Stimulated activated memory B cell treated with anti-CD40 and anti-IgM and Interleukin-4, amounts not matched to agents 10 μg/mL and 1 μg/mL and 100 μg/mL, for 72 hours (primary cell): Measurements from ENCODE around the gene CLSTN2.

Source experiments
- ATAC-seq: fragments of 150-1000 bp; cut with Tn5 transposase; 2 replicates; pipeline ENCODE4 v1.10.0; 2021
- H3K27ac Mint-ChIP-seq: one replicate; pipeline ENCODE4 v1.8.0; 2022; ENCODE audit warnings: mild to moderate bottlenecking, mixed read lengths
- H3K27me3 Mint-ChIP-seq: one replicate; pipeline ENCODE4 v1.8.0; 2022; ENCODE audit warnings: mixed read lengths
- H3K36me3 Mint-ChIP-seq: one replicate; pipeline ENCODE4 v1.8.0; 2022; ENCODE audit warnings: mixed read lengths
- H3K4me1 Mint-ChIP-seq: one replicate; pipeline ENCODE4 v1.8.0; 2022; ENCODE audit warnings: mixed read lengths
- H3K4me3 Mint-ChIP-seq: one replicate; pipeline ENCODE4 v1.8.0; 2022; ENCODE audit warnings: mild to moderate bottlenecking, moderate library complexity, mixed read lengths
- H3K9me3 Mint-ChIP-seq: one replicate; pipeline ENCODE4 v1.8.0; 2022; ENCODE audit warnings: mixed read lengths

The CLSTN2 gene

DNA sequence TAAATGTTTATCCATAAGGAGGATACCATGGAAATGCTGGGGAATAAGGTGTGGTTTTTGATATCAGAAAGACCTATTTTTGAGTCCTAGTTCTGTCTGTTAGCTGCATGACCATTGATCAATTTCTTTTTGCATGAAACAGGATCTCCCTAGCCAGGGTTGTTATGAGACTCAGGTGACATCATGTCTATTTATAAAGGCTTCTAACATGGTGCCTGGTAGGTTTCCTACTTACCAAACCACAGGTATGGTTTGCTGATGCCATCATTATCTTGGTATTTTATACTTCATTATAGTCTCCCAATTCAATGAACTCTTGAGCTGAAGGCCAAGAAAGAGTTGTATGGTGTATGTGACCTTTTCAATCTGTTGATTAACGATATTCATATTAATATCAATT lies 144.0 kb downstream of the CLSTN2 start:
- H3K4me1 Mint-ChIP-seq: no peaks in the 10 kb centered on the region
- no peak overlapping the region for H3K27ac Mint-ChIP-seq
- H3K9me3 Mint-ChIP-seq: no peaks in the 10 kb centered on the region
- no peaks in the 10 kb centered on the region for H3K36me3 Mint-ChIP-seq
- H3K27me3 Mint-ChIP-seq: peaks cover 8% of the 10 kb centered on the region
- no peak for ATAC-seq
- H3K4me3 Mint-ChIP-seq: no peak overlapping the region

DNA sequence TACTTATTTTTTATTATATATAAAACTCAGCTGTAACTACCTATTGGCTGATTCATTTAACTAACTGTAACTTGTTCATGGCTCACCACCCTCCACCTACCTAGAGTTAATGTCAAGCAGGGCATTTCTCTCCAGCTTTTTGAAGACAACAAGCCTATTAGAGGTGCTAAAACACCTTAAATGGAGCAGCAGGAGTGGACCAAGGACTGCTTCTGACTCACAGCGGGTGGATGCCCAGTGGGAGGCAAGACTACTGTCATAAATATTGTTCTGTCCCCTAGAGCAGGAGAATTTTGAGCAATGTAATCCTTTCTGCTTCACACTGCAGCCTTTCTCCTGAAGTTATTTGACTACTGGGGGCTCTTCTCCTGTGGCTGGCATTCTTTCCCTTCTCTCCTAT lies 146.9 kb downstream of the CLSTN2 start:
- H3K4me1 Mint-ChIP-seq: no peaks in the 10 kb centered on the region

DNA sequence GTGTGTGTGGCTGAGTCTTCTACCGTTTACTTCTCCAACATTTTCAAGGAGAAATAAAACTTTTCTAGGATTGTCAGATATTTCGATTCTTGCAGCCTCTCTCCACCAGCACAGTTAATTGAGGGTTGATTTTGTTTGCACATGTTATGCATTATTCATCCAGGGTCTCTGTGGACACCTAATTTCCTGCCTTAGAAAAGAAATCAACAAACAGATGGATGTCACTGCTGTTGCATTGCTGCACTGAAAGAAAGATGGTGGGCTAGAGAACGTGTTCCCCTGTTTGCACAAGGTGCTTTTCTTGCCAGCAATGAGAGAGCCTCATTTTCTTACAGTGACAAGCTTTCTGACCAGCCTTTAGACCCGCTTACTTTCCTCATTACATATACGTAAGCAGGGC lies 150.0 kb downstream of the CLSTN2 start:
- H3K36me3 Mint-ChIP-seq: no peaks in the 10 kb centered on the region
- no peaks in the 10 kb centered on the region for H3K4me1 Mint-ChIP-seq
- no peak overlapping the region for H3K27ac Mint-ChIP-seq
- no peaks in the 10 kb centered on the region for H3K9me3 Mint-ChIP-seq
- no peak for ATAC-seq
- H3K27me3 Mint-ChIP-seq: no peaks in the 10 kb centered on the region
- no peak overlapping the region for H3K4me3 Mint-ChIP-seq

More for the DNA sequence above, 146.9 kb downstream of the CLSTN2 start:
- Mint-ChIP-seq H3K4me3 (no peak overlapping the region), H3K9me3 (no peaks in the 10 kb centered on the region), H3K27me3 (peaks cover under 1% of the 10 kb centered on the region), H3K27ac (no peak overlapping the region), H3K36me3 (no peaks in the 10 kb centered on the region)
- ATAC-seq: no peak

DNA sequence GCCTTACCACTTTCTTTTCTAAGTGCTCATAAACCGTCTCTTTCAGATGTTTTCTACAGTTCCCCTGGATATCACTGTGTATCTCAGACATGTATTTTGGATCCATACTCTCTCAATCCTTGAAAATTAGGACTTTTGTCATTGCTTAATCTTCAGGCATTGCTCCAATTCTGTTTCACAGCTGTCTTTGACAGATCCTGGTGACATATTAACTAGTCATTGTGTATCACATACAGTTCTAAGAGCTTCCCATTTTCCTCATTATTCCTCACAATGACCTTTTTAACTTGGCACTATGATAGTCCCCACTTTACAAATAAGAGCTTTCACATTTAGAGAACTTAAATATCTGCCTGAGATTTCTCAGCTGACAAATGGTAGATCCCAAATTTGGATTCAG lies 151.7 kb downstream of the CLSTN2 start:
- no peak for ATAC-seq
- Mint-ChIP-seq H3K27me3 (no peaks in the 10 kb centered on the region), H3K4me3 (no peak overlapping the region), H3K9me3 (no peaks in the 10 kb centered on the region), H3K36me3 (no peaks in the 10 kb centered on the region), H3K27ac (no peak overlapping the region), H3K4me1 (no peaks in the 10 kb centered on the region)

DNA sequence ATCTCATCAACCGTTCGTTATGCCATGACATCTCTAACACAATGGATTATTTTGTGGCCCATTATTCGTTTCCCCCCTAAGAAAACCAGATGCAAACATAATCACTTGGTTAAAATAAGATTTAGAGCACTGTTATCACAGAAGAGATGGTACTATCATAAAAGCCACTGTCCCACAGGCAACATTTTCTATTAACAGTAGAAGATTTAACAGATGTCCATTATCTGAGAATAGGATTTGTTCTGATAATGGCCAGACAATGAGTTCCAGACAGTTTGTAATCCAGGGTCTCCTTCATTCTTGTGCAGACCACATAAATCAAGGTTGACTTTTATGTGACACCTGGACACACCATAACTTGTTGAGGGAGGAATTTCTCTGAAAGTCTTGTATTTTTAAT lies 153.1 kb downstream of the CLSTN2 start:
- H3K4me1 Mint-ChIP-seq: no peaks in the 10 kb centered on the region
- H3K27me3 Mint-ChIP-seq: no peaks in the 10 kb centered on the region
- H3K9me3 Mint-ChIP-seq: no peaks in the 10 kb centered on the region
- no peaks in the 10 kb centered on the region for H3K36me3 Mint-ChIP-seq
- ATAC-seq: no peak
- no peak overlapping the region for H3K27ac Mint-ChIP-seq
- H3K4me3 Mint-ChIP-seq: no peak overlapping the region

DNA sequence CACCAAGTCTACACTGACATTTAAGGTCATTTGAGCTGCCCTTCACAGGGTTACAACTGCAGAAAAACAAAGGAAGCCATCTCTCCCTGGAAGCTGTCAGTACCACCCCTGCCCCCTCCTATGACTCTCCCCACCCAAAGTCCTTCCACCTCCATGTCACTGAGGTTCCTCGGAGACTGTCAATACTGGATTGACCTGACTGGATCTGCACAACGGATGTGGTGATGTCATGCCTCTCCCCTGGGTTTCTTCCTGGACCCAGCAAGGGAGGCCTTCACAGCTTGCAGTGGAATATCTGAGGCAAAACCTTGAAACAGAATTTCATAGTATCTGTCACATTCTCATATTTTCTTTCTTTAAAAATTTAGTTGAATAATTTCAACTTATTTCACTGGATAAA lies 153.5 kb downstream of the CLSTN2 start:
- Mint-ChIP-seq H3K27me3 (no peaks in the 10 kb centered on the region), H3K27ac (no peak overlapping the region), H3K4me3 (no peak overlapping the region), H3K36me3 (no peaks in the 10 kb centered on the region), H3K4me1 (no peaks in the 10 kb centered on the region), H3K9me3 (no peaks in the 10 kb centered on the region)
- no peak for ATAC-seq

DNA sequence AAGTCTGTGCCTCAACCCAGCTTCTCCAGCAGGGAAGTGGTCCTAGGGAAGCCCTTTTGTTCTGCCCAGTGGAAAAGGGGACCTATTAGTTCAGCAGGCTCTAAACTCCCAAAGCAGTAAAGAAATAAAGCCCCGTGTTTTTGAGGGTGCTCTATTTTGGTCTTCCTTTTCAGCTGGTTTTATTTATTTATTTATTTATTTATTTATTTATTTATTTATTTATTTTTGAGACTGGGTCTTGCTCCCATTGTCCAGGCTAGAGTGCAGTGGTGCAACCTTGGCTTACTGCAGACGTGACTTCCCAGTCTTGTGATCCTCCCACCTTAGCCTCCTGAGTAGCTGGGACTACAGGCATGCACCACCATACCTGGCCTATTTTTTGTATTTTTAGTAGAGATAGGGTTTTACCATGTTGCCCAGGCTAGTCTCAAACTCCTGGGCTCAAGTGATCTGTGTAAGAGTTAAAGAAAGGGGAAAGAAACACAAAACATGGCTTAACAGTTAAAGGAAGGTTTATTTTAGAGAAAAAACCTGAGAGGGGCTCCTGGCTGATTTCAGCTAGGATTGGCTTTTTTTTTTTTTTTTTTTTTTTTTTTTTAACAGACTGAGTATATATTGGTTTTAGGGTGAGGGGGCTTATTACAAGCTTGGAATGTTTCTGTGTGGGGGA lies 154.6 kb downstream of the CLSTN2 start:
- Mint-ChIP-seq H3K4me3 (no peak overlapping the region), H3K9me3 (no peaks in the 10 kb centered on the region), H3K36me3 (no peaks in the 10 kb centered on the region), H3K27ac (no peak overlapping the region), H3K4me1 (no peaks in the 10 kb centered on the region), H3K27me3 (no peaks in the 10 kb centered on the region)
- ATAC-seq: no peak

DNA sequence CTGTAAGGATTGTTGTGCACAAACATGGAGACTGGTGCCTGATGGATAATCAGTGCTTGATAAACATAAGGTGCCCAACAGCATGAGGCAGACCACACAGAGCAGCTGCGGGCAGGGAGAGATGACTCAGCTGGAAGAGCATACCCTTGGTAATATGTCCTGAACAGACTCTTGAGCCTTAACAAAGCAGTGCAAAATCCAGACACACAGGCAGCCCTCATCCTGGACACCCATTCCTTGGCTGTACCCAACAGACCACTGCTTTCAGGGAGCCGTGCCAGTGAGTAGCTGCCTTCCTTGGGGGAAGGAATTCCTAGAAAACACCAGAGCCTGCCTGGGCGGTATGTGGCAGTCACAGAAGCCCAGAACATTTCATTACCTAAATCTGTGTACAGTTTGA lies 156.2 kb downstream of the CLSTN2 start:
- no peak for ATAC-seq
- H3K4me1 Mint-ChIP-seq: no peaks in the 10 kb centered on the region
- no peaks in the 10 kb centered on the region for H3K9me3 Mint-ChIP-seq
- H3K27ac Mint-ChIP-seq: no peak overlapping the region
- no peaks in the 10 kb centered on the region for H3K36me3 Mint-ChIP-seq
- no peaks in the 10 kb centered on the region for H3K27me3 Mint-ChIP-seq
- no peak overlapping the region for H3K4me3 Mint-ChIP-seq

DNA sequence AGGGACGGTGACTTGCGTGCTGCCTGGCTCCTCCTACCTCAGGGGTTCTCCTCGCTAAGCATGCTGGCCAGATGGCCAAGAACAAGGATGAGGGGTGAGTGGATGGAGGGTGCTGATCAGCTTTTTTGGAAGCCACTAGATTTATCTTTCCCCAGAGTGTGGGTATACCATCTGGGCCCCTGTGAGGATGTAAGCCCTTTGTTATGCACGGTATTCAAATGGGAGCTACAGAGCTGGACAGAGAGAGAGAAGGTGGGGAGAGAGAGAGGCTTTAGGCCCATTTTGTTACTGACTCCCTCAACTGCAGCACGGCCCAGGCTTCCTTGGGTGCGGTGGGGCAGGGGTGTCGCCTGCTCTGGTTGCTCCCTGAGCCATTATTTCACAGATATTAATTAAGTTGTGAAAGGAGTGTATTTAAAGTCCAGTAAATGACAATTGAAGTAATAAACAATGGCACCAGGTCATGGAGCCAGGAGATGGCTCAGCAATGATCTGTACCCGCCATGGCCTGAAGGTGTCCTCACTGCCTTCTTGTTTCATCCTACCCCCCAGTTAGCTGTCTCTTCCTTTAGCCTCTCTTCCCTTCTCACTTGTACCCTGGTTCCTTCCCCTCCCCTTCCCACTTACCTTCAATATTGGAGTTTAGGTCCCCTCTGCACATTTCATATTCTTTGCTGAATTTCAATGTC lies 158.0 kb downstream of the CLSTN2 start:
- H3K9me3 Mint-ChIP-seq: no peaks in the 10 kb centered on the region
- H3K27me3 Mint-ChIP-seq: no peaks in the 10 kb centered on the region
- H3K36me3 Mint-ChIP-seq: no peaks in the 10 kb centered on the region
- ATAC-seq: no peak
- H3K4me3 Mint-ChIP-seq: no peak overlapping the region
- no peaks in the 10 kb centered on the region for H3K4me1 Mint-ChIP-seq
- no peak overlapping the region for H3K27ac Mint-ChIP-seq

DNA sequence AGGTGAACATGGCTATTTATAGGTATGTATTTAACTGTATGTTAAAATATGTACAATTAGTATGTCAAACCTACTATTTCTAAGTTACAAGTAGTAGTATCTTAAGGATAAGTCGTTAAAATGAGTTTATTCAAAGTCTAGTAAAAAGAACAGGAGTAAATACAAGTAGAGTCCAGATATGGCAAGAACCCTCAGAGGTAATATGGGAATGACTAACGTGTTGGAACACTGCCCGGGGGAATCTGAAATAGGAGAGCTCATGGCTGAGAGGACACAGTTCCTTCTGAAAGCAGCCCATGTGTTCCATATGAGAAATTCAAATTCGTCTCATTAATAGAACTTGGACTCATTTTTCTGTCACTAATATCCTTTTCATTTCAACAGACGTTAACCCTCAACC lies 158.8 kb downstream of the CLSTN2 start:
- Mint-ChIP-seq H3K4me3 (no peak overlapping the region), H3K27ac (no peak overlapping the region), H3K9me3 (no peaks in the 10 kb centered on the region), H3K36me3 (no peaks in the 10 kb centered on the region), H3K4me1 (no peaks in the 10 kb centered on the region), H3K27me3 (no peaks in the 10 kb centered on the region)
- no peak for ATAC-seq

DNA sequence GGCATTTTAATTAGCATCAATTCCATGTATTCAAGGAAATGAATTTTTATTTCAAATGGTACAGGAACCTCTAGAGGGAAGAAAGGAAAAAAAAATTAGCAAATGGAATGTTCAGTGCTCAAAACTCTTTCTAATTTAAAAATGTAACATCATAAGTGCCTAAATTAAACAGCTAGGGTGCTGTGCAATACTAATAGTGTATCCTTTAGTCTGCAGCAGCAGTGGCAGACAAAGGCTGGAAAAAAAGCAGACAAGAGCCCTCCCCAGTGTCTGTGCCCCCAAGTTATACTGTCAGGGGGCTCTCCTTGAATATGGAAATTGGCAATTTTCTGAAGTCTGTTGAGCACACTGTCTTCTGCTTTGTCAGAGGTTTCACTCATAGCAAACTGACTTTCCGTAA lies 159.5 kb downstream of the CLSTN2 start:
- ATAC-seq: no peak
- Mint-ChIP-seq H3K9me3 (no peaks in the 10 kb centered on the region), H3K27me3 (no peaks in the 10 kb centered on the region), H3K4me1 (no peaks in the 10 kb centered on the region), H3K4me3 (no peak overlapping the region), H3K27ac (no peak overlapping the region), H3K36me3 (no peaks in the 10 kb centered on the region)

DNA sequence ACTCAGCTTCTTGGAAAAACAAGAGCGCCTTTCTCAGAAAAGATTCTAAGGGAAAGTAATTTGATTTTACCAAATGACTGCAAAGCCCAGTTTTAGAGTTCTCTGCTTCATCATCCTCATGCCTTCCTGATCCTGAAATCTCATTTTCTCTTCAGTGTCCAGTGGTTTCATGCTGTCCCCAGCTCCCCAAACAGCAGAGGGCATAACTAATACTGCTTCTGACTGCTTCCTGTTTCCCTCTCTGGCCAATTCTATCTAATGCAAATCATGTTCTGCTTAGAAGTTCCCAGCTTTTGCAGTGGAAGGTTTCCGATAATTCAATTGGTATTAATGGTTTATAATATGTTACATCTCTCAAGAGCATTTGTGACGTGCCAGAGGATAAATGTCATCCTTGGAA lies 161.1 kb downstream of the CLSTN2 start:
- Mint-ChIP-seq H3K27me3 (no peaks in the 10 kb centered on the region), H3K27ac (no peak overlapping the region), H3K4me1 (no peaks in the 10 kb centered on the region), H3K9me3 (no peaks in the 10 kb centered on the region), H3K4me3 (no peak overlapping the region), H3K36me3 (no peaks in the 10 kb centered on the region)
- no peak for ATAC-seq

DNA sequence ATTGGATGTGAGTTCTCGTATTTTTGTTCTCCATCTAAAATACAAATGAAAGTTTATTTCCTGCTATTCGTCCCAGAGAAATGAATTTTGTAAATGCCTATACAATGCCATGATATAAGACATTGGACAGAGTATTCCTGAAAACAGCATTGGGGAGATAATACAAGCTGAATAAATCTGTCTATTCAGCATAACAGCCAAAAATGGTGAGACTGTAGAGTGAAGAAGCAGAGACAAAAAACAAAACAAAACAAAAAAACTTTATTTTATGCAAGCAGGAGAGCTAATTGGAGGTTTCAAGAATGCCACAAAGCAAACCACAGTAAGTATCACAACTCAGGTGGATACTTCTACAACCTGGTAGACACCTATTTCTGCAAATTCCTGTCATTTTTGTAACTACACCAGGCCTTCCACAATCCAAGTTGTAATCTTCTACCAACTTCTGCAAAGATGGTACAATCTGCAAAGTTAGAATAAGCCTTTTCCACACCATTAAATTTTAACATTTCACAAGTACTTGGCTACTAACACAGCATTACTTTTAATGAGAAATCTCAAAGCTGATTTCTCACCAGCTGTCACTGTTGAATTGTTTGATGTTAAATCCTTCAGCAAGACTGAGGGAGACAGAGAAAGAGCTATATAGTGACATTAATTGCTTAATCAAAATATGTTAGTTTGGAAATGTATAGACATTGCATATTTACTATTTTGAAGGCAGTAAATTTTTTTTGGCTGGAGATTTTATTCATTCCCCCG lies 163.1 kb downstream of the CLSTN2 start:
- H3K4me3 Mint-ChIP-seq: no peak overlapping the region
- ATAC-seq: no peak
- no peaks in the 10 kb centered on the region for H3K27me3 Mint-ChIP-seq
- H3K36me3 Mint-ChIP-seq: no peaks in the 10 kb centered on the region
- H3K4me1 Mint-ChIP-seq: no peaks in the 10 kb centered on the region
- no peak overlapping the region for H3K27ac Mint-ChIP-seq
- H3K9me3 Mint-ChIP-seq: no peaks in the 10 kb centered on the region

DNA sequence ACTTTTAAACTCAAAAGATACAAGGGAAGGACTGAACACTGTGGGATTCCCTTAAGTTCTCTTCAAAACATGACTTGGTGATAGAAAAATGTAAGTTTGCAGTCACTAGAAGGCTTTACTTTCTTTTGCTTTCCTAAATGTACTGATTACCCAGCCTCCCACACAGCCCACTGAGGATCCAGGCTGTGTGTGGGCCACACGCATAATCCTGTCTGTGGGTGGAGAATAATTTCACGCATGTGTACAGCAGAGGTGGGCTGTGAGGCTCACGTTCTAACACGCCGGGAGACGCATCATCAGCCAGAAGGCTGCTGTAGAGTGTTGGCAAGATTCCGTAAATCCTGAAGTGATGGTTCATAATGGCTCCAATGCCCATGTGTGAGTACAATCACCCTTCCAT lies 165.5 kb downstream of the CLSTN2 start:
- Mint-ChIP-seq H3K4me1 (no peaks in the 10 kb centered on the region), H3K27me3 (no peaks in the 10 kb centered on the region), H3K4me3 (no peak overlapping the region), H3K9me3 (no peaks in the 10 kb centered on the region), H3K36me3 (no peaks in the 10 kb centered on the region), H3K27ac (no peak overlapping the region)
- ATAC-seq: no peak

DNA sequence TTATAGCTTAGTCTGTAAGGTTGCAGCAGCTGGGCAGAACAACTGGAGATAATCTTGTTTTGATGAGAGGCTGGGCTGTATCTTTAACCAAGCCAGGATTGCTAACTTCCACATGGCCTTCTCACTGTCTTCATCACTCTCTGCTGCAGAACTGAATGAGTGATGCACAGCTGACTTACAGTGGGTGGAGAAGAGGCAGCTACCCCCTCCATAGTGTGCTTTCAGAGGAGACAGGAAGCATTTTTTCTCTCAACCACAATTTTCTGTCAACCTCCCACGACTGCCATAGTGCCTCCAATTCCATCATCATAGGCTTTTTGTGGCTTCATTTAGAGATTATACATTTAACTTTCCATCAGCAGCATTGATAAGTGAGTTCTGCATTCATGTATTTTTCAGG lies 168.2 kb downstream of the CLSTN2 start:
- Mint-ChIP-seq H3K4me1 (no peaks in the 10 kb centered on the region), H3K36me3 (no peaks in the 10 kb centered on the region), H3K4me3 (no peak overlapping the region), H3K27me3 (no peaks in the 10 kb centered on the region), H3K27ac (no peak overlapping the region), H3K9me3 (no peaks in the 10 kb centered on the region)
- ATAC-seq: no peak
